OCI-LY3 (cell line): Measurements from ENCODE around the gene F5.

Experiments
- H2AFZ ChIP-seq: fragments of 200-600, 300-600 bp; shearing (Covaris generic); 2 replicates; pipeline ENCODE4 v1.6.0; 2014; ENCODE audit warnings: antibody characterized with exemption, low read depth, low read length
- H3K27ac ChIP-seq: fragments of 200-600, 300-600 bp; sonication (generic); 2 replicates; pipeline ENCODE4 v1.5.1; 2014; ENCODE audit warnings: mild to moderate bottlenecking, low read length, moderate library complexity, mixed read lengths
- H3K27me3 ChIP-seq: fragments of 200-600, 300-600 bp; sonication (generic); 2 replicates; pipeline ENCODE4 v1.6.1; 2014; ENCODE audit warnings: low read depth, low read length, mixed read lengths
- H3K36me3 ChIP-seq: fragments of 200-600, 300-600 bp; sonication (generic); replicated peaks from 2 replicates; pipeline ENCODE3; 2014; ENCODE audit warnings: low read depth, low read length, mixed read lengths
- H3K4me1 ChIP-seq: fragments of 300-600, 200-600 bp; sonication (generic); 2 replicates; pipeline ENCODE4 v1.6.1; 2014; ENCODE audit warnings: low read length, mixed read lengths
- H3K4me2 ChIP-seq: fragments of 200-600, 300-600 bp; sonication (generic); 2 replicates; pipeline ENCODE4 v1.6.1; 2014; ENCODE audit warnings: low read length, mixed read lengths
- H3K4me3 ChIP-seq: fragments of 300-600, 200-600 bp; sonication (generic); 2 replicates; pipeline ENCODE4 v1.5.1; 2014; ENCODE audit warnings: antibody characterized with exemption, mild to moderate bottlenecking, low read length, moderate library complexity
- H3K79me2 ChIP-seq: fragments of 300-600, 200-600 bp; shearing (Covaris generic); 2 replicates; pipeline ENCODE4 v1.6.1; 2014; ENCODE audit warnings: mild to moderate bottlenecking, low read length, mixed read lengths
- H3K9ac ChIP-seq: fragments of 300-600, 200-600 bp; shearing (Covaris generic); 2 replicates; pipeline ENCODE4 v1.6.0; 2014; ENCODE audit warnings: mild to moderate bottlenecking, low read length, moderate library complexity
- H3K9me3 ChIP-seq: fragments of 200-600, 300-600 bp; shearing (Covaris generic); 2 replicates; pipeline ENCODE4 v1.6.1; 2014; ENCODE audit warnings: low read length, mixed read lengths; ENCODE audit not compliant: insufficient read depth
- H4K20me1 ChIP-seq: fragments of 200-600, 300-600 bp; sonication (generic); 2 replicates; pipeline ENCODE4 v1.6.1; 2016; ENCODE audit warnings: low read length, mixed read lengths; ENCODE audit not compliant: insufficient read depth
- CTCF ChIP-seq: fragments of 200-600, 300-600 bp; sonication (generic); IDR thresholded peaks from 2 replicates; pipeline ENCODE4 v1.5.1; 2014; ENCODE audit warnings: antibody characterized with exemption, low read length, low read depth
- EZH2phosphoT487 ChIP-seq: fragments of 200-600 bp; shearing (Covaris generic); IDR thresholded peaks from 2 replicates; pipeline ENCODE4 v1.6.1; 2018; ENCODE audit warnings: antibody characterized with exemption, mixed run types, low read depth

F5 gene

DNA sequence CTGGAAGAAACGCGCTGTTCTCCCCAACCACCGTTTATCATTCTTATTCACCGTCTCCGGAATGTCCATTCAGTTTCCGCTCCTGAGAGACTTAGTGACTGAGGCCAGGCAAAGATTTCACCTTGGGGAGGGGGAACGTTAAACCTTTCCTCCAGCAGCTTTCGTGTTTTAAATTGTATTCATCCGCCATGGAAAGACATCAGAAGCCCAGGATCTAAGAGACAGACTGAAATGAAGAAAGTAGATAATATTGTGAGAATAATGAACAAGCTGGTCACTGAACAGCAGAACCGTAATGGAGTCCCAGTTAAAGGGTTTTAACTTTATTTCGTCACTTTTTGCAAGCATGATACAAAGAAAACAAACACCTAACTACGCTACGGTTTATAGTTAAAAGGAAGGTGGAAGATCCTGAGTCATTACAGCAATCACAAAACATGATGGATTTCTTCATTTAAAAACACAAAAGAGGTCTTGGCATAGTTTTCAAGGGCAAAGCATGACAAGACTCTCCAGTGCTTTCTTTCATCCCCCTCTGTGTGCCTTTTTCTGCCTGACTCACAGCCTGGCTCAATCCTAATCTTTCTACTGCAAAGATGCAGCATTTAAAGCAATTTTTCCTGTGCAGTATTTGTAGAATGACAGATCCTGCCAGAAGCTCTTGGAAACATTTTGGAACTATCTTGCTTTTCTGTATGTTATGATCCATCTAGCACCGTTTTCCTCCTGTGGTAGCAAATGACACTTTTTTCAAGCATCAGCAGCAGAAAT is 99.8 kb downstream of the F5 start:
- Histone ChIP-seq H4K20me1 (peaks cover 32% of the 10 kb centered on the region), H3K9ac (peak overlapping the region; percentile 76), H3K79me2 (peaks cover 50% of the 10 kb centered on the region), H3K4me1 (peaks cover 43% of the 10 kb centered on the region), H3K27ac (peak overlapping the region; percentile 38), H3K4me2 (peak overlapping the region; percentile 95), H3K27me3 (no peaks in the 10 kb centered on the region), H2AFZ (peak overlapping the region; percentile 88), H3K9me3 (no peaks in the 10 kb centered on the region), H3K4me3 (peak overlapping the region; percentile 83), H3K36me3 (peaks cover 22% of the 10 kb centered on the region)
- no peak for TF ChIP-seq CTCF
- TF ChIP-seq EZH2phosphoT487, result no peak

GRCh38 chr1:169485431-169486280 is 100.6 kb downstream of the F5 start, which contains the start of gene SLC19A2:
Gene SLC19A2, minus strand, starts transcription at chr1:169485944. Its CDS starts 178 bp downstream, at chr1:169485766.
- Histone ChIP-seq H4K20me1 (peaks cover 40% of the 10 kb centered on the region), H3K9me3 (no peaks in the 10 kb centered on the region), H3K9ac (peak within 1 kb of the TSS; percentile 85), H3K79me2 (peaks cover 58% of the 10 kb centered on the region), H3K4me3 (peak within 1 kb of the TSS; percentile 83), H3K36me3 (peaks cover 27% of the 10 kb centered on the region), H3K27me3 (no peaks in the 10 kb centered on the region), H3K4me1 (peaks cover 44% of the 10 kb centered on the region), H3K27ac (peak within 1 kb of the TSS; percentile 44), H3K4me2 (peak within 1 kb of the TSS; percentile 96), H2AFZ (peak within 1 kb of the TSS; percentile 88)
- TF ChIP-seq CTCF (peak; percentile 36), EZH2phosphoT487 (no peak)

GRCh38 chr1:169484683-169485430 is 101.4 kb downstream of the F5 start:
- Histone ChIP-seq H3K4me2 (peak overlapping the region; percentile 96), H3K9me3 (no peaks in the 10 kb centered on the region), H3K4me1 (peaks cover 49% of the 10 kb centered on the region), H3K79me2 (peaks cover 66% of the 10 kb centered on the region), H3K4me3 (peak overlapping the region; percentile 83), H2AFZ (peak overlapping the region; percentile 44), H3K9ac (peak overlapping the region; percentile 85), H3K36me3 (peaks cover 29% of the 10 kb centered on the region), H4K20me1 (peaks cover 48% of the 10 kb centered on the region), H3K27ac (peak overlapping the region; percentile 44), H3K27me3 (no peaks in the 10 kb centered on the region)
- TF ChIP-seq CTCF (no peak), EZH2phosphoT487 (no peak)
